PFSK-1 (cell line): ENCODE measurements around the gene WLS.

Experiments used
- POLR2AphosphoS5 ChIP-seq: IDR thresholded peaks from 2 replicates; pipeline ENCODE4 v1.6.1; 2012; ENCODE audit warnings: low read depth, mild to moderate bottlenecking, control low read depth, low read length, moderate library complexity
- REST ChIP-seq, 2 experiments: IDR thresholded peaks; 2 replicates each; pipeline versions ENCODE4 v1.6.1 to v1.8.0; 2011 to 2012; ENCODE audit warnings: low read depth in 2 of 2, low read length in 2 of 2, control low read depth in 1 of 2, inconsistent platforms in 1 of 2, mild to moderate bottlenecking in 1 of 2, moderate library complexity in 1 of 2; ENCODE audit not compliant: insufficient read depth in 1 of 2
- SIN3A ChIP-seq: IDR thresholded peaks from 2 replicates; pipeline ENCODE4 v1.6.1; 2012; ENCODE audit warnings: mild to moderate bottlenecking, low read length, moderate library complexity, borderline replicate concordance; ENCODE audit not compliant: insufficient read depth
- TAF1 ChIP-seq: IDR thresholded peaks from 2 replicates; pipeline ENCODE4 v1.6.1; 2012; ENCODE audit warnings: low read length, control low read depth, borderline replicate concordance; ENCODE audit not compliant: insufficient read depth

DNA sequence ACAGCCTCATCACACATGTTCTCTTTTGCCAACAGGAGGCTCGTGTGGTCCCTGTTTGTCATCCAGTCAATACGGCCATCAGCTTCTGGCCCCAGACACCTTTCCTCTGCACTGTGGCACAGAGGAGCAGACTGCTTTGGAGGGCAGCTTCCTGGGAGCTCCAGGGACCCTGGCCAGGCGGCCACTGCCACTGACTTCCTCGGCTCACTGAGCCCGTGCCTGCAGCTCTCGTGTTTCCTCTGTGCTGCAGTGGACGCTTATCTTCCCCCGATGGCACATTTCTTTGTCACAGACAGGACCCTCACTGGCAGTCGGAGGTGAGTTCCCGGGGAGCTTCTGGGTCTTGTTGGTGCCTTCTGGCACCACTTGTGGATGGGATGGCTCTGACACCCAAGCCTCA, 114.9 kb downstream of the WLS start:
- no peak for TF ChIP-seq POLR2AphosphoS5
- no peak for TF ChIP-seq SIN3A
- TF ChIP-seq REST (IDR thresholded peaks at IDR 0.05; ENCODE audit: insufficient read depth in 1 of 2, low read depth in 2 of 2, low read length in 2 of 2), result no peak
- TF ChIP-seq TAF1, result no peak
